OCI-LY3 (cell line): ENCODE measurements around the gene NKAIN2.

Experiments used
- CTCF ChIP-seq: fragments of 200-600, 300-600 bp; sonication (generic); IDR thresholded peaks from 2 replicates; pipeline ENCODE4 v1.5.1; 2014; ENCODE audit warnings: antibody characterized with exemption, low read length, low read depth
- EZH2phosphoT487 ChIP-seq: fragments of 200-600 bp; shearing (Covaris generic); IDR thresholded peaks from 2 replicates; pipeline ENCODE4 v1.6.1; 2018; ENCODE audit warnings: antibody characterized with exemption, mixed run types, low read depth

GRCh38 chr6:124143435-124143834 is 339.8 kb downstream of the NKAIN2 start:
- TF ChIP-seq CTCF, result no peak
- no peak for TF ChIP-seq EZH2phosphoT487
